ENCODE measurements around the gene CDH13. TPM values are rescaled to one million over a fixed set of nuclear protein-coding genes. Genes with fewer than 3 reads are reported as not detected.

The CDH13 gene
- total RNA-seq, 4 donors from 2014 or later = 12.5 to 35.9 (median 22.1) TPM

GRCh38 chr16:83648347-83648746 lies 1021.6 kb downstream of the CDH13 start:
- DNase-seq (ENCODE audit: low spot score) = no peak
- no peak for ATAC-seq (ENCODE audit: low FRiP score)
- TF ChIP-seq CTCF (IDR thresholded peaks at IDR 0.05) = no peak

GRCh38 chr16:83651871-83652270 lies 1025.1 kb downstream of the CDH13 start:
- no peak for DNase-seq (ENCODE audit: low spot score)
- ATAC-seq (ENCODE audit: low FRiP score) = no peak
- TF ChIP-seq CTCF (IDR thresholded peaks at IDR 0.05) = no peak

- no peak for TF ChIP-seq CTCF (IDR thresholded peaks at IDR 0.05)
- no peak for ATAC-seq (ENCODE audit: low FRiP score)
- DNase-seq (ENCODE audit: low spot score) = no peak
Observed at GRCh38 chr16:83652943-83653342, 1026.2 kb downstream of the CDH13 start.

DNA sequence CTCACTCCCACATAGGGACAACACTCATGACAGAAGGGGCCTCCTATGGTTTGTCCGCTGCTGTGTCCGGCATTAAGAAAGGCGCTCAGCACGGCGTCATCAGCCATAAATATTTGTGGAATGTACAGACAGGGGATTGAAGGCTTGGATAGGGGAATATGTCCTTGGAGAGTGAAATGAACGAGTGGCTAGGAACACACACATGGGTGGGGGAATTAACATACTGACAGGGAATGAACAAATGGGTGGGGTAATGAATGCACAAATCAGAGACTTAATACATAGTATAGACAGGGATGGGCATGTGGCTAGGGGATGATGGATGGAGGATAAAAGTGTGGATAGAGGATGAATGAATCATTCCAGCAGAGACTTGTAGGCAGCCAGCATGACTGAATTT lies 1027.0 kb downstream of the CDH13 start:
- DNase-seq (ENCODE audit: low spot score) = no peak
- no peak for TF ChIP-seq CTCF (IDR thresholded peaks at IDR 0.05)

DNA sequence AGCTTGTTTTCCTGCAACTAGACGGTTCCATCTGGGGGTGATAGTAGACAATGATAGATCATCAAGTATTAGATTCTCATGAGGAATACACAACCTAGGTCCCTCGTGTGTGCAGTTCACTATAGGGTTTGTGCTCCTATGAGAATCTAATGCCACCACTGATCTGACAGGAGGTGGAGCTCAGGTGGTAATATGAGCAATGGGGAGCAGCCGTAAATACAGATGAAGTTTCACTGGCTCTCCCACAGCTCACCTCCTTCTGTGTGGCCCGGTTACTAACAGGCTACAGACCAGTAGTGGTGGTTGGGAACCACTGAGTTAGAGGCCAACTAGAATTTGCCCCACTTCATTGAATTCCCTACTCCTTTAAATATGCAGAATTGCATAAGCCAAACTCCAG lies 1033.5 kb downstream of the CDH13 start:
- ATAC-seq (ENCODE audit: low FRiP score) (no peak), DNase-seq (ENCODE audit: low spot score) (no peak)
- no peak for TF ChIP-seq CTCF (IDR thresholded peaks at IDR 0.05)

More for the DNA sequence above, 1027.0 kb downstream of the CDH13 start:
- ATAC-seq (ENCODE audit: low FRiP score) = no peak

- ATAC-seq (ENCODE audit: low FRiP score) = no peak
- no peak for DNase-seq (ENCODE audit: low spot score)
- TF ChIP-seq CTCF (IDR thresholded peaks at IDR 0.05) = no peak
Observed at GRCh38 chr16:83661656-83662055, 1034.9 kb downstream of the CDH13 start.

DNA sequence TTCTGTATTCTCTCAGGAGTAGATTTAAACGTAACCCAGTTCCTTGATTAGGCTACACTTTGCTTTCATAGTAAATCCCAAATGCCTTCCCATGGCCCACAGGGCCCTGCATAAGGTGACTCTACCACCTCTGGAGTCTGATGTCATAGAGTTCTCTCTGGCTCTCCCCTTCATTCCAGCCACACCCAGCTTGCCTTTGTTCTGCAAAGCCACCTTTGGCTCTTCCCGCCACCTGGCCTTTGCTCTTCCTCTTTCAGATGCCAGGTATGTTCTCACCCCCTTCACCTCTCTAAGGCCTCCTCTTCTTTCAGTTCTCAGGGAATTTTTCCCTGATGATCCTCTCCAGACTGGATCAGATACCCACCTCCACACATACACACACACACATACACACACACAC lies 1039.7 kb downstream of the CDH13 start:
- no peak for DNase-seq (ENCODE audit: low spot score)

More for the DNA sequence above, 1039.7 kb downstream of the CDH13 start:
- no peak for ATAC-seq (ENCODE audit: low FRiP score)
- TF ChIP-seq CTCF (IDR thresholded peaks at IDR 0.05) = no peak
